Endometrial microvascular endothelial cells (primary cell): ENCODE measurements around the gene STS. TPM values are rescaled to one million over a fixed set of nuclear protein-coding genes. Genes with fewer than 3 reads are reported as not detected.

Experiments
- in situ Hi-C: cut with HindIII; loops from 2 replicates; pipeline ENCODE4 v1.10.0; 2017; ENCODE audit warnings: low sequenced_read_pairs, low pct_unique_long_range_greater_than_20kb; ENCODE audit errors: inconsistent ontology term
- total RNA-seq: library from RNA; depleted of rRNA; stranded (reverse); fragments of >200 nt; gene quantifications from one replicate; pipeline ENCODE4 v1.2.3, GENCODE V29; 2015; ENCODE audit errors: inconsistent ontology term

Gene STS, protein sequence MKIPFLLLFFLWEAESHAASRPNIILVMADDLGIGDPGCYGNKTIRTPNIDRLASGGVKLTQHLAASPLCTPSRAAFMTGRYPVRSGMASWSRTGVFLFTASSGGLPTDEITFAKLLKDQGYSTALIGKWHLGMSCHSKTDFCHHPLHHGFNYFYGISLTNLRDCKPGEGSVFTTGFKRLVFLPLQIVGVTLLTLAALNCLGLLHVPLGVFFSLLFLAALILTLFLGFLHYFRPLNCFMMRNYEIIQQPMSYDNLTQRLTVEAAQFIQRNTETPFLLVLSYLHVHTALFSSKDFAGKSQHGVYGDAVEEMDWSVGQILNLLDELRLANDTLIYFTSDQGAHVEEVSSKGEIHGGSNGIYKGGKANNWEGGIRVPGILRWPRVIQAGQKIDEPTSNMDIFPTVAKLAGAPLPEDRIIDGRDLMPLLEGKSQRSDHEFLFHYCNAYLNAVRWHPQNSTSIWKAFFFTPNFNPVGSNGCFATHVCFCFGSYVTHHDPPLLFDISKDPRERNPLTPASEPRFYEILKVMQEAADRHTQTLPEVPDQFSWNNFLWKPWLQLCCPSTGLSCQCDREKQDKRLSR
- total RNA-seq: 4.8 TPM

DNA sequence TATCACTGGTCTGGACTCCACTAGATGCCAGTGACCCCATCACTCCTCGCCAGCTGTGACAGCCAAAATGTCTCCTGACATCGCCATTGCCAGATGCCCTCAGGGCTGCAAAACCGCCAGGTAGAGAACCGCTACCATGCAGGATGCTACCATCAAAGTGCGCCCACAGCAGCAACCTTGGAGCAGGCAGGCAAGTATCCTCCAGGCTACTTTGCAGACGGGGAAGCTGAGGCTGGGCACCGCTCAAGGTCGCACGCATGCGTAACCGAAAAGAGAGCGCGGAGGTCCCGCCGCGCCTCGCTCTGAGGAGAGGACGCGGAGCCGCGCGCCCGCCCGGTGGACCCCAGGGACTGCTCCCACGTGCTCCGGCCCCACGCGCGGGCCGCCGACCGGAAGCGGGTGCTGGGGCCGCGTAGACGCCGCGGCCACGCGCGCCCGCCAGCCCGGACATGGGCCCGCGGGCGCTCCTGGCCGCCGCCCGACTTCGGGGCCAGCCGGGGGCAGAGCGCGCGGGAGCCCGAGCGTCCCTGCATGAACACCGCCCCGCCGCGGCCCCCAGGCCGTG is at the start of gene STS:
Gene STS, plus strand, starts transcription at position 300 of the 565 bp plus-strand sequence. CDS start 105,488 bp downstream, outside the sequence.
- in situ Hi-C loops: no loop called here

DNA sequence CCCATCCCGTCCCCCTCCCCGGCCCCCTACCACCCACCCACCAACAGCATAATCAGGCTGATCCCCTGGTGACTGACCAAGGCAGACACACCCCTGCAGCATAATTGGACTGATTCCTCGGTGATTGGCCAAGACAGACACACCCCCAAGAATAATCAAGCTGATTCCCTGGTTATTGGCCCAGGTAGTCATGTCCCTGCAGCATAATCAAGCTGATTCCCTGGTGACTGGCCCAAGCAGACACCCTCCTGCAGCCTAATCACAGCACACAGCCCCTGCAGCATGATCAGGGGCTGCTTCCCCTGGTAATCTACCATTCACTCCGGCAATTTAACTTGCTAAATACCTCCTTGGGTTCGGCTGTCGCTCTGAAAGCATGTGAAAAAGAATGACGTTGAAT is 47.5 kb upstream of the STS start:
- in situ Hi-C loops: no loop called here

DNA sequence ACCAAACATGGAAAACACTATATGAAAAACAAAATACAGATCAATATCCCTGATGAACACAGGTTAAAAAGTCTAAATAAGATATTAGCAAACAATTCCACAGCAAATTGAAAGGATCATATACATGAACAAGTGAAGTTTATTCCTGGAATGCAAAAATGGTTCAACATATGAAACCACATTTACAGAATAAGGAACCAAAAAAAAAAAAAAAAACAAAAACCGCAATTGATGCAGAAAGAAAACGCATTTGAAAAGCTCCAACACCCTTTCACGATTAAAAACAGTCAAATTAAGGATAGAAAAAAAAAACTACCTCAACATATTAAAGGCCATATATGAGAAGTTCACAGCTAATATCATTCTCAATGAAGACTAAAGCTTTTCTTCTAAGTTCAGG is 45.4 kb upstream of the STS start:
- in situ Hi-C loops: no loop called here

DNA sequence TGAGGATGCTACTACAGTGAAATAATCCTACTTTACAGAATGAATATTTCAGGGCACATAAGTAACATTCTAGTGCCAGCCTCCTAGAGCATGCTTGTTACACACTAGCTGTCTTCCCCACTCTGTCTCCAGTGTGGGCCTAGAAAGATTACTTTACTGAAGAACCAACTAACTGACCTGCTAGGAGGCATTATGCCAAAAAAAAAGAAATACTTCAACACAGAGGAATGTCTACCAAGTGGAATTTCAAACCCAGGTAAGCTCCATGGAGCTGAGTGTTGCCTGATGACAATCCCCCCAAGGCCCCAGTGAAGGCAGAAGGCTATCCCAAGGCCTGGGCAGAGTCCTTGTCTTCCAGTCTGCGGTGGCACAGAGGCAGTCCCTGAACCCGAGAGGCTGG is 40.9 kb upstream of the STS start:
- in situ Hi-C loops: no loop called here

DNA sequence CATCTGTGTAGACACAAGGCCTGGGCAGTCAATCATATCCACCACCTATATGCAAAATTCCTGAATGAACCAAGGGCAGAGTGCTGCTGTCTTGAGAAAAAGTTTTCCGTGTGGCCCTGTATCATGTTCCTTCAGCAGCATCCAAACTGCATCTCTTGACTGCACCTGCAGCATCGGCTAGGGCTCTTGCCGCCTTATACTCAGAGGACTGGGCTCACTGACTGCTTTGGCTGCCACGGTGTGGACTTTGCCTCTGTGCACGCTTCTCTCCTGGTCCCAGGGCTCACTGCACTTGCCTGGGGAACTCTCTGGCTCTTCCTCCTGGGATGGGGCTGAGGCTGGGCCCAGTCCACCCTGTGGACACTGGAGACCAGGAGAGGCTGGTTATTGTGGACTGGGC is 39.5 kb upstream of the STS start:
- in situ Hi-C loops: no loop called here

DNA sequence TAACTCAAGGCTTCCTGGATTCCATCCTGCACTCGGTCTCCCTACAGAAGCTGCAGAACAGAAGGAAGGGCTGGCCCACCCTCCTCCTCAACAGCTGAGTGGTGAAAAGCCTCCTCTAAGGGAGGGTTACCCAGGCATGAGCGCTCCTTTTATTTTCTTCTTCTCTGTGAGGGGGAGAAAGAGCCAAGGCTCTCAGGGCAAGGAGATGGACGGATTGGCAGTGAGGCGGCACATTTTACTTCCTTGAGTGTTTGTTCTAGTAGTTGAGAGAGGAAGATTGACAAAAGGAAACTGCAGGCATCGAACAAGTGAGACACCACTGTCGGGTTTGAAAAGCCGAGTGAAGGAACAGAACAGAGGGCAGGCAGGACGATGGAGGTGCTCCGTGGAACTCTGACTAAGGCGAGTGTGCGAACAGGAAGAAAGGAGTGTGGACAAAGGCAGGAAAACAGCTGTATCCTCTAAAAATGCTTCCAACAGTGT is 38.4 kb upstream of the STS start:
- in situ Hi-C loops: no loop called here

DNA sequence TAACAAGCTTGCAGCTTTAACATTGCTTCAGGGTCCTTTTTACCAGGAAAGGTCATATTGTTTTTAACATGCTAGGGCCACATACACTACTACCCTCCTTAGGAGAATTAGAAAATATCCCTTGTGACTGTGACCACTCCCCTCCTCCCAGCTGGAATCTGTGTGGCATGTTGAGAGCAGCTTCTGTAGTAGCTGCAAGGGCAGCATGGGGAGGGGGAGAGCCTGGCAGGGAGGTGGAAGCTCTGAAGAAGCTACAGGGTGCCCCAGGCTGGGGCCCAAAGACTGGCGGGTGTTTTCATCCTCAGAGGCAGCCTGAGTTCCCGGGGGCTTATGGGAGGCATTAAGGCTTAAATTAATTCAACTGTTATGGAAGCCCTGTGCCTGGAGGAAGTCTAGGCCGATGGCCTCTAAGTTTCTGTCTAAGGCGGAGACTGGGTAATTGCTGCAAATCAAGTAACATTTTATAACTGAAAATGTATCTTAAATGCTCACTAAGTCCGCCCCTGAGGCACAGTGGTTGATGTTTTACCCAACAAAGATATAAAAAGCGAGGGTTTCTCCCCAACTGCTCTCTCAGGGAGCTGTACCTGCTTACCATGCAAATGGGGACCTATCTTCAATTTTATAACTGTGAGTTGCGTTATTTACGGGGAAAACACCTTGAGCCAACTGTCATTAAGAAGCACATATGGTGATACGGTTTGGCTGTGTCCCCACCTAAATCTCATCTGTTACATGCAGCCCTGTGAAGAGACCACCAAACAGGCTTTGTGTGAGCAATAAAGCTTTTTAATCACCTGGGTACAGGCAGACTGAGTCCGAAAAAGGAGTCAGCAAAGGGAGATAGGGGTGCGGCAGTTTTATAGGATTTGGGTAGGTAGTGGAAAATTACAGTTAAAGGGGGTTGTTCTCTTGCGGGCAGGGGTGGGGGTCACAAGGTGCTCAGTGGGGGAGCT is 37.4 kb upstream of the STS start:
- in situ Hi-C loops: no loop called here

DNA sequence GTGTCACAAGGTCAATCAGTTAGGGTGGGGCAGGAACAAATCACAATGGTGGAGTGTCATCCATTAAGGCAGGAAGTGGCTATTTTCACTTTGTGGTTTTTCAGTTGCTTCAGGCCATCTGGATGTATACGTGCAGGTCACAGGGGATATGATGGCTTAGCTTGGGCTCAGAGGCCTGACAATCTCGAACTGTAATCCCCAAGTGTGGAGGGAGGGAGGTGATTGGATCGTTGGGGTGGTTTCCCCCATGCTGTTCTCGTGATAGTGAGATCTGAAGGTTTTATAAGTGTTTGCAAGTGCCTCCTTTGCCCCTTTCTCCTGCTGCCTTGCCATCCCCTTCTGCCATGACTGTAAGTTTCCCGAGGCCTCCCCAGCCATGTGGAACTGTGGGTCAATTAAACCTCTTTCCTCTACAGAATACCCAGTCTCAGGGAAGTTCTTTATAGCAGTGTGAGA is 36.7 kb upstream of the STS start:
- in situ Hi-C loops: no loop called here

DNA sequence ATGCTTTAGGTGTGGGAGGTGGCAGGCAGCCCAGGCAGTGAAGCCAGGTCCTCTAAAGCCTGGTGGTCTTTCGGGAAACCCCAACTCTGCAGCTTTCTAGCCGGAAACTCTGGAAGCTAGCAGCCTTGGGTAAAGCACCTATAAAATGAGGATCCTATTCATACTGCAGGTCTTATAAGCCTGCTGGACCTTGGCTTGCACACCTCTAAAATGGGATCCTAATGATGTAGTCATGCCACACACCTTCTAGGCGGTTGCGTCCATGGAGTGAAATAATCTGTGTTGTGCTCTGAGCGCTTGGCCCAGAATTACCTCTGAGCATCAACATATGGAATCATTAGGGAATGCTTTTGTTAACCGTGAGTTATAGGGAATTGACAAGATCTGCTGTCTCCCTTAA is 36.0 kb upstream of the STS start:
- in situ Hi-C loops: no loop called here

DNA sequence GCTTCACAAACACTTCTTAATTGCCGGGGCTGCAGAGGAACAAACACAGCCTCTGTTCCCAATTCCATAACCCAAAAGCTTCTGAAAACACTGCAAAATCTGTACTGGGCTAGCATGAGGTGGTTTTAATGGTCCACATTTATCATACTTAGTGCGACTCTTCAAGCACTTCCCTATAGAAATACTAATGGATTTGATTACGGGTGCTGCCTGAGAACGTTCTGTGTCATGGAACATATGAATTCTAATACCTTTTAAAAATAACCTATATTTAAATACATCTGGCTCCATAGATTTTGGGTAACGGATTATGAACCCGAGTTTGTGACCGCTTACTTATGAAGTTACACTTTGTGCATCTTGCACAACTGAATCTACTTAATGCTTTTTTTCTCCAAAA is 35.4 kb upstream of the STS start:
- in situ Hi-C loops: no loop called here

DNA sequence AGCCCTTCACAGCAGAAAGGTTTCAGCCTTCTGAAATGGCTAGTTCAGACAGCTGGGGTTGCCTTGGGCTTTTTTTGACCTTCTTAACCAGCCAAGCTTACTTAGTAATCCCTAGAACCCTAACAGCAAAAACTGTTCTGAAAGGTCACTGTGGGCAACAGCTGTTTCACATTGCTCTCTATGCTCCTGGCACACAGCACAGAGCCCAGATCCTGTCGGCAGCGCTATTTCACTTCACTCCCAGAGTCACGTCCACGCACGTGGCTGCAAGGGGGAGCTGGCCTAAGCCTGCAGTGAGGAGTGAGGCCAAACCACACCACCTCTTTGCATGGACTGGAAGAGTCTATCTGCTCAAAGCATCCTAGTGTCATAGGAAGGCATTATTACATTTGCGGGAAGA is 32.0 kb upstream of the STS start:
- in situ Hi-C loops: no loop called here

DNA sequence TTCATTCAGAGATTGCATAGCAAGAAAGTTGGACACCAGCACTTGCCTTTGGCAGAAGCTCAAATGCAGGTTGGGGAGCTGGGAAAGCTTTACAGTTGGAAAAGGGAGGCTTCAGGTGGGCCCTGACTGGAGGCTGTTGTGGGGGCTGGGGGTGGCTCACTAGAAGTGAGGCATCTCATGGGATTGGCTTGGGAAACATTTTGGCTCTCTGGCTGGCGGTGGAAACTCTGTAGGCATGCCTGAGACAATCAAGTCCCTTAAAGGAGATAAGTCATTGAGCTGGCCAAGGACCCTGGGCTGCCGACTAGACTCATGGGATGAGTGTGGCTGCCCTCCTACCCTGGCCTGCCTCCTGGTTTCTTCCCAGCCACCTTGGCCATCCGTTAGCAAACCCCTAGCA is 31.4 kb upstream of the STS start:
- in situ Hi-C loops: no loop called here

DNA sequence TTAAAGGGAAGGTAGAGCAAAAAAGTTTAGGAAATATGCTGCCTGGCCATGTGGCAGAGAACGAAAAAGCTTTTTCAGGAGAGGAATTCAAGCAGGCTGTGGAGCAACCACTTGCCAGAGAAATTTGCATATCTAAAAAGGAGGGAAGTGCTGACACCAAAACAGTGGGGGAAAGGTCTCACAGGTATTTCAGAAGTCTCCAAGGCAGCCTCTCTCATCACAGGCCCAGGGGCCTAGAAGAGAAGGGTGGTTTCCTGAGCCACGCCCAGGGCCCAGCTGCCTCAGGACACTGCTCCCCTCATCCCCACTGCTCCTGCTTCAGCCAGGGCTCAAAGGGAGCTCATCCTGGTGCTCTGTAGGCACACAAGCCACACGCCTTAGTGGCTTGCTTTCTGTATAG is 29.9 kb upstream of the STS start:
- in situ Hi-C loops: no loop called here

DNA sequence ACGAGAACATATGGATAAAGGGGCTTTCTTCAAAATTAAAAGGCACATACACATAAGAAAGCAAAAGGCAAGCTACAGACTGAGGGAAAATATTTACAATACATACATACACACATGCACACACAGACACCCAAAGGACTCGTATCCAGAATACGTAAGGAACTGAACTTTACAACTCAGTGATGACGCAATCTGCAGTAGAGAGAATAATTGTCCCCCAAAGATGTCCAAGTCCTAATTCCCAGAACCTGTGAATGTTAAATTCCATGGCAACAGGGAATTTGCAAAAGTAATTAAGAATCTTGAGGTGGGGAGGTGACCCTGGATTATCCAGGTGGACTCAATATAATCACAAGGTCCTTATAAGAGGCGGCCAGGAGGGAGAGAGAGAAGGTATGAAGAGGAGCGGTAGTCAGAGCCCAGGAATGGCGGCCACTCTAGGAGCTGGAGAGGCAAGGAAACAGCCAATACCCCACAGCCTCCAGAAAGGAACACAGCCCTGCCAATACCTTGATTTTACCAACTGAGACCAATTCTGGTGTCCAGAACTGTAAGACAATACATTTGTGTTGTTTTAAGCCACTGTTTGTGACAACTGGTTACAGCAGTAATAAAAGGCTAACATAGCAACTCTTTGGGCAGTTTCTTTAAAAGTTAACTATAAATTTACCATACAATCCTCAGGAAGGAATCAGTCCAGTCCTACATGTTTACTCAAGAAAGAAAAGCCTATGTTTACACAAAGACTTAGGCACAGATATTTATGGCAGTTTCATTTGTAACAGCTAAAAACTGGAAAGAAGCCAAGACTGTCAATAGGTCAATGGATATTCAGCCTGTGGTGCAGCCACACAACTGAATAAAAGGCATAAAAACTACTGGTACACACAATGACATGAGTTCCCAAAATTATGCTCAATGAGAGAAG is 27.3 kb upstream of the STS start:
- in situ Hi-C loops: no loop called here

DNA sequence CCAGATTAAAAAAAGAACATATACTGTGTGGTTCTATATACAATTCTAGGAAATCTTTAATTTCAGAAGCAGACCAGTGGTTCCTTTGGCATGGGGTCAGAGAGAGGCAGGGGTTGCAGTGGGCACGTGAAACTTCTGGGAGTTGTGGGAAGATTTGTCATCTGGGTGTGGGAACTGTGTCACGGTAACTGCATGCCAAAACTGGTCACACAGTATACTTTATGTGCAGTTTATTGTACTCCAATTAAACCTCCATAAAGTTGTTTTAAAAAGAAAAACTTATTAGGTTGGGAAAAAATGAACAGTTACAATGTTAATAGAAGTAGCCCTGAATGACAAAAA is 26.7 kb upstream of the STS start:
- in situ Hi-C loops: no loop called here

DNA sequence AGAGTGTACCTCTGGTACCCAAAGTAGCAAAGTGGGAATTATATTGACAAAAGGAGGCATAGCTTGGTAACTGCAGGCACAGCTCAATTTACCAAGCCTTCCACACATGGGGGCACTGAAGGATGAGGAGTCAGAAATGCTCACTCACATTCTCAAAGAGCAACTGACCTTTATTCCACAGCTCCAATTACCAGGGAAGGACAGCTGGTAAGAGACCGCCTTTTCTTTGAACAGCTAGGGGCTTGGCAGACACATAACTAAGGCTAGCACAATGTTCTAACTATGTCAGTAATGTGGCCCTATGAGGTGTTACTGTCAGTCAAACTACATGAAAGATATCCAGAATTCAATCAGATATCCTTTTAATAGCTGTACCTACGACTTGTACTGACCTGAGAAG is 20.5 kb upstream of the STS start:
- in situ Hi-C loops: no loop called here

DNA sequence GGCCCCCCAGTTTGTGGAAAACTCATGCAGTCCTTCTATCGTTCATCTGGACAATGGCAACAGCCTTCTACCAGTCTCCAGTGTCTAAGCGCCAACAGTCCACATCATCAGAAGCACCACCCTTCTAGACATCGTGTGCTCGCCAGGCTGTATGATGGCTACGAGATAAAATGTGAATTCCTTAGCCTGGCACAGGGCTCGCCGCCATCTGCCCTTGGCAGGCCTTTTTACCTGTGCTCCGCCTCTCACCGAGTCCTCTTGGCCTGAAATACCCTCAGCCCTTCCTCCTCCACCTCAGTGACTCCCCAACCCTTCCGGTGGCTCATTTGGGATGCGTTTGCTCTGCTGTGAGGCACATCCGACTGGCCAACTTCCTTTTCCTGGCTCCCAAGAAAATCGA is 15.9 kb upstream of the STS start:
- in situ Hi-C loops: no loop called here

DNA sequence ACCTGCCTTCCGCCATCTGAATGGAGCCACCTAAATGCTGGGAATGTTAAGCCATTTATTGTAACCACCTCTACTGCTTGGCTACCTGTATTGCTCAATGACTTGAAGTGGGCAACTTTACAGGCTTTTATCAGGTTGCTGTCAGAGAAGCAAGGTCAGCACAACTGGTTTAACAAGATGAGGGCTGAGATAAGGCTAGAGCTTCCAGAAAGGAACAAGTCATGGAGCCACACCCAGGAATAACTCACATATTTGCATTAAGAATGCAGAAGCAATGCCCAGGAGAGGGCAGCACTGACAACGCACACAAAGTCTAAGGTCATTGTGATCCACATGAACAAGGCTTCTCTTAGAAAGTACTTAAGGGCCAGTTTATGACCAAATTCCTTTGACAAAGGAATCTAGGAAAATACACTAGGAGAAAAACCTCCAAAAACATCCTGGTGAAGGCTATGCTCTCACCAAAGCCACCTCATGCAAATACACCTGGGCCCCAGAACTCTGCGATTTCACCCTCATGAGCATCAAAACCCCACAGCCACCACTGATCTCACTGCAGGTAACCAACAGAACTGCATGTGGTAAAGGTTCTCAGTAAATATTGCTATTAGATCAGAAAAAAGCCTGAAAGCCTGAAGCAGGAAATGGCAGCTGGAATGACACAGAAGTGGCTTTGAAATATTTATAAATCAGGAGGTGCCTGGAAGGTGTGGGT is 15.0 kb upstream of the STS start:
- in situ Hi-C loops: no loop called here
